GM21515 (cell line): ENCODE data around the gene PCDH9.
"Not testable (repeated sequence)": the region's sequence is repeated elsewhere in the genome, so short reads cannot be mapped to it uniquely, and the experiment has no call there.

Experiments
- ATAC-seq: cut with Tn5 transposase; IDR thresholded peaks from one replicate; pipeline ENCODE4 v1.9.1; 2021; ENCODE audit not compliant: unreplicated experiment

The PCDH9 gene

GRCh38 chr13:67134417-67135129, 95.6 kb downstream of the PCDH9 start:
- ATAC-seq, result no peak

- ATAC-seq, result no peak
These were observed 96.7 kb downstream of the PCDH9 start for GRCh38 chr13:67133476-67133875.

GRCh38 chr13:67131393-67131792, 98.7 kb downstream of the PCDH9 start:
- ATAC-seq, result no peak

GRCh38 chr13:67130444-67130843, 99.7 kb downstream of the PCDH9 start:
- ATAC-seq, result no peak

GRCh38 chr13:67128136-67128535, 102.0 kb downstream of the PCDH9 start:
- ATAC-seq, result no peak

GRCh38 chr13:67125681-67126080, 104.5 kb downstream of the PCDH9 start:
- no peak for ATAC-seq

- no peak for ATAC-seq
These were observed 107.0 kb downstream of the PCDH9 start for GRCh38 chr13:67123165-67123564.

GRCh38 chr13:67122251-67122650, 107.9 kb downstream of the PCDH9 start:
- ATAC-seq, result no peak

GRCh38 chr13:67120872-67121531, 109.1 kb downstream of the PCDH9 start:
- ATAC-seq, result no peak

GRCh38 chr13:67119481-67119894, 110.6 kb downstream of the PCDH9 start:
- ATAC-seq, result no peak

- ATAC-seq, result no peak
These were observed 111.9 kb downstream of the PCDH9 start for GRCh38 chr13:67118277-67118676.

GRCh38 chr13:67117010-67117550, 113.1 kb downstream of the PCDH9 start:
- no peak for ATAC-seq

GRCh38 chr13:67107979-67108378, 122.2 kb downstream of the PCDH9 start:
- no peak for ATAC-seq

GRCh38 chr13:67106502-67107057, 123.6 kb downstream of the PCDH9 start:
- no peak for ATAC-seq

- ATAC-seq, result no peak
These were observed 128.2 kb downstream of the PCDH9 start for GRCh38 chr13:67101730-67102467.

GRCh38 chr13:67100730-67101129, 129.4 kb downstream of the PCDH9 start:
- ATAC-seq, result no peak

GRCh38 chr13:67099494-67099893, 130.6 kb downstream of the PCDH9 start:
- no peak for ATAC-seq

GRCh38 chr13:67097892-67098452, 132.2 kb downstream of the PCDH9 start:
- ATAC-seq, result no peak

GRCh38 chr13:67096893-67097292, 133.2 kb downstream of the PCDH9 start:
- ATAC-seq, result not testable (repeated sequence)

GRCh38 chr13:67096418-67096817, 133.7 kb downstream of the PCDH9 start:
- no peak for ATAC-seq

GRCh38 chr13:67095621-67096020, 134.5 kb downstream of the PCDH9 start:
- no peak for ATAC-seq
